Right cardiac atrium (tissue), 5 donors: ENCODE data around the gene GALR1. TPM values are rescaled to one million over a fixed set of nuclear protein-coding genes. Genes with fewer than 3 reads are reported as not detected.

ENCODE experiments used
- ATAC-seq, 2 donors: fragments of 200-7000 bp; cut with Tn5 transposase; one replicate each; pipeline versions ENCODE4 v1.8.0 to v1.9.1; 2020; ENCODE audit warnings: moderate library complexity in 2 of 2, mild to moderate bottlenecking in 1 of 2
- DNase-seq, 3 donors: peaks; one replicate each; pipeline ENCODE4 v3.0.0-alpha.2; 2020
- H3K27ac ChIP-seq: one replicate; pipeline ENCODE4 v1.5.1; 2013; ENCODE audit warnings: mild to moderate bottlenecking, low read length, control low read depth, moderate library complexity
- H3K27me3 ChIP-seq: one replicate; pipeline ENCODE4 v1.6.1; 2013; ENCODE audit not compliant: control insufficient read depth, insufficient read depth
- H3K4me1 ChIP-seq: one replicate; pipeline ENCODE4 v1.6.1; 2013; ENCODE audit warnings: low read length; ENCODE audit not compliant: control insufficient read depth, insufficient read depth
- H3K4me3 ChIP-seq: one replicate; pipeline ENCODE4 v1.5.1; 2013; ENCODE audit warnings: low read length, control low read depth
- H3K9me3 ChIP-seq: one replicate; pipeline ENCODE4 v1.6.1; 2013; ENCODE audit warnings: low read length; ENCODE audit not compliant: control insufficient read depth
- WGBS: extraction: QIAGEN DNeasy Blood & Tissue Kit; methylation state at CpG from one replicate; pipeline ENCODE4 v1.1.7; 2013; 5-methylcytosine and 5-hydroxymethylcytosine counted together
- intact Hi-C, 4 donors: fragments of 100-400 bp; cut with DNase I; formaldehyde crosslinking; loops; one replicate each; pipeline versions ENCODE4 v1.11.0 to v1.14.0; 2022 to 2023
- long read RNA-seq, 4 donors: library from polyadenylated mRNA; unstranded; transcript quantifications; one replicate each; pipeline ENCODE4 v2.0.0, GENCODE V29; 2020 to 2021
- polyA plus RNA-seq: library from polyadenylated mRNA; stranded (reverse); fragments of 200-250 nt; gene quantifications from one replicate; pipeline ENCODE4 v1.2.3, GENCODE V29; 2013
- total RNA-seq, 4 donors: library from RNA; stranded (reverse); fragmentation: NEBNext Ultra II Directional; extraction: Animal tissue kit (Norgen Biotek cat#: 25700); gene quantifications; one replicate each; pipeline ENCODE4 v1.2.1, GENCODE V29; 2021
- donor health status: healthy with polysubstance abuse.
- donor health status: DM: no; HTN: yes; CAD: no.
- donor health status: DM: no; HTN: no; CAD: no.
- donor health status: DM: no; HTN: yes; CAD: no; lungs with severe emphysema.
- donor health status: DM: yes; HTN: yes; CAD: no.

Gene GALR1, protein sequence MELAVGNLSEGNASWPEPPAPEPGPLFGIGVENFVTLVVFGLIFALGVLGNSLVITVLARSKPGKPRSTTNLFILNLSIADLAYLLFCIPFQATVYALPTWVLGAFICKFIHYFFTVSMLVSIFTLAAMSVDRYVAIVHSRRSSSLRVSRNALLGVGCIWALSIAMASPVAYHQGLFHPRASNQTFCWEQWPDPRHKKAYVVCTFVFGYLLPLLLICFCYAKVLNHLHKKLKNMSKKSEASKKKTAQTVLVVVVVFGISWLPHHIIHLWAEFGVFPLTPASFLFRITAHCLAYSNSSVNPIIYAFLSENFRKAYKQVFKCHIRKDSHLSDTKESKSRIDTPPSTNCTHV
- total RNA-seq, result under 1 TPM in 1 of 4 donors, not detected in 3; 0.03 TPM
- 0.02 TPM for polyA plus RNA-seq
- long read RNA-seq, donor 1, result 0 reads
- long read RNA-seq, donor 2, result 0 reads
- long read RNA-seq, donor 3, partial matches to known transcripts, result 0 of 1 reads
- long read RNA-seq, donor 3, other reads (novel, unspliced or antisense), result 1 of 1 reads
- long read RNA-seq, donor 4, result 0 reads

DNA sequence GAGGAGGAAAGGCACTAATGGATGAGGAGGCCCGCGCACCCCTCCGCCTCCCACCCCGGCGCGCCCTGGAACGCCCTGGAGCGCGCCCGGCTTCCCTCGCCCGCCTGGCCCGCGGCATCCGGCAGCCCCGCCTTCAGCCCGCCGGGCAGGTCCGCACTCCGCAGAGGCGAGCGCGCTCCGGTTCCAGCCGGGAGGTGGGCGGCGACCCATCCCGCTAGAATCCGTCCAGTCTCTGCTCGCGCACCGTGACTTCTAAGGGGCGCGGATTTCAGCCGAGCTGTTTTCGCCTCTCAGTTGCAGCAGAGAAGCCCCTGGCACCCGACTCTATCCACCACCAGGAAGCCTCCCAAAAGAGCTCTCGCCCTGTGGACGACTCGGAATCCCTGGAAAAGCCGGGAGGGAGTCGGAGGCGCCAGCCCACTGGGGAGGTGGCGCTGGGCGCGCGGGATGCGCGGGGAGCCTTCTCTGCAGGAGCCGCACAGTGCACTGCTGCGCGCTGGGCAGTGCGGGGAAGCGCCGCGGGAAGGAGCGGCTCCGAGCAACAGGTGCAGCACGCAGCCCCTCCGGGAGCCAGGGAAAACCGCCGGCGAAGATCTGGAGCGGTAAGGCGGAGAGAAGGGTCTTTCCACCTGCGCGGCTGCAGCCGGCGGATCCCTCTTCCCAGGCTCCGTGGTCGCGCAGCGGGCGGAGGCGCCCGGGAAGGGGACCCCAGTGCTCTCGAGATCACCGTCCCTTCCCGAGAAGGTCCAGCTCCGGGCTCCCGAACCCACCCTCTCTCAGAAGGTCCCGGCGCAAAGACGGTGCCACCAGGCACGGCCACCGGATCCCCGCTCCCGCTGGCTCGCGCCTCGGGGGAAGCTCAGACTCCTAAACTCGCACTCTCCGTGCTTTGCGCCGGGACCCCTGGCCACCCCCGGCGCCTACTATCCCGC is at the start of gene GALR1:
GALR1 (plus strand) TSS at position 280 of the 932 bp plus-strand sequence. CDS start 701 bp downstream, outside the sequence.
- Histone ChIP-seq H3K27me3 (no peaks in the 10 kb centered on the region), H3K4me3 (peak within 1 kb of the TSS; percentile 14), H3K4me1 (no peaks in the 10 kb centered on the region), H3K9me3 (peaks cover 3% of the 10 kb centered on the region), H3K27ac (no peak within 1 kb of the TSS)
- ATAC-seq (no peak), DNase-seq (no peak)
- intact Hi-C loops, result no loop called here
- WGBS, result 1% methylated on average over 97 of the region's 98 CpGs

DNA sequence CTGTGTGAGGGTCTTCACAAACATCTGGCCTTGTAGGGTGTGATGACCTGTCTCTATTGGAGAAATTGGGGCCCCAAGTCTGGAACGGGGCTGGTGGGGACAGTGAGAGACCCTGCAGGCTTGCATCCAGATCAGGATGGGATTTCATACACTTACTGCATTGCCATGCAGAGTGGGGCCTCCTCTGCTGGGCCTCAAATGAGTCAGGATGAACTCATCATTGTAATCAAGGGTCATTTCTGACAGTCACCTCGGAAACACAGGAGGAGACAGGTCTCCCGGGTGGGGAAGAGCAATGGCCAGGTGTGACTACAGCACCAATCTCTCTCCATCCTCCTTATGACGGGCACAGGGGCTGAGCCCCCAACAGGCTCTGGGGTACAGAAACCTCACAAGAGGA is 48.1 kb upstream of the GALR1 start:
- intact Hi-C loops, result loop anchor here in 2 of 4 donors (10.0 kb wide), 3 partner anchors 57 to 147 kb away; partner anchors contain the start of gene MBP (in 1 of the 2)
- Histone ChIP-seq H3K4me3 (no peak overlapping the region), H3K9me3 (no peaks in the 10 kb centered on the region), H3K27me3 (no peaks in the 10 kb centered on the region), H3K27ac (no peak overlapping the region), H3K4me1 (no peaks in the 10 kb centered on the region)
- no peak for DNase-seq
- no peak for ATAC-seq
- WGBS, result 87% methylated on average over 4 of the region's 4 CpGs

DNA sequence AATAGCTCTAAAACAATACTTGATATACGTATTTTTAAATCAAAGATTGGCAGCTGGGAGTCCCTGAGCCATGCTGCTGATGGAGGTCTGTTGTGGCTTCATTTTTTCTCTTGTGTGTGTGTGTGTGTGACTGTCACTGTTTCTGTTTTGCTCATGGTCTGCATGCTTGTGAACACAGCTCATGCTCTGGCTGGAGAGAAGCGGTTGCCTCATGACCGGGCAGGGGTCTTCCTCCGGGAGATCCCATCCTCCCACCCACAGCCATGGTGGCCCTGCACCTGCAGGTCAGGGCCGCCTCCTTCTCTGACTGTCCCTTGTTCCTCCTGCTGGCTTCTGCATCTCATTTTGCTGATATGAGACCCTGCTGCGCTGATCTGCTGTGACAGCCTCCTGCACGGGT is 47.3 kb upstream of the GALR1 start:
- intact Hi-C loops, result loop anchor here in 2 of 4 donors (10.0 kb wide), 3 partner anchors 58 to 148 kb away; partner anchors contain the start of gene MBP (in 1 of the 2)
- Histone ChIP-seq H3K4me3 (no peak overlapping the region), H3K27ac (no peak overlapping the region), H3K4me1 (no peaks in the 10 kb centered on the region), H3K27me3 (no peaks in the 10 kb centered on the region), H3K9me3 (no peaks in the 10 kb centered on the region)
- 86% methylated on average over 7 of the region's 7 CpGs for WGBS
- DNase-seq (no peak), ATAC-seq (no peak)

DNA sequence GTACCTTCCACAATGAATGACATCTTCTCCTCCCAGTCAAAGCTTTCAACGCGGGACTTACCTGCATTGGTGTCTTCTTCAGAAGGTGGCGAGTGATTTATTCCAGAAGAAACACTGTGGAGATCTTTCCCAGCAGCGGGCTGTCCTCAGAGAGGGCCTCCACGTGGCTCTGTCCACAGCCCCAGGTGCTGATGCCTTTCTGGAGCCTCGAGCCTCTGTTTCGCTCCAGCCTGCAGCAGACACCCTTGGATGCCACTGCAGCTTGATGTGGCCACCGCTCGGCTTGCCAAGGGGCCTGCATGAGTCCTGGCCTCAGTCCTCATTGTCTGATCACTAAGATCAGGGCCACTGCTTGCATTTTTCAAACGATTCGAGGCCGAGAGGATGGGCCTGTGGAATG is 46.6 kb upstream of the GALR1 start:
- ATAC-seq (no peak), DNase-seq (no peak)
- Histone ChIP-seq H3K27ac (no peak overlapping the region), H3K4me1 (no peaks in the 10 kb centered on the region), H3K9me3 (no peaks in the 10 kb centered on the region), H3K4me3 (no peak overlapping the region), H3K27me3 (no peaks in the 10 kb centered on the region)
- intact Hi-C loops, result loop anchor here in 2 of 4 donors (10.0 kb wide), 3 partner anchors 58 to 148 kb away; partner anchors contain the start of gene MBP (in 1 of the 2)
- WGBS, result 61% methylated on average over 12 of the region's 12 CpGs

DNA sequence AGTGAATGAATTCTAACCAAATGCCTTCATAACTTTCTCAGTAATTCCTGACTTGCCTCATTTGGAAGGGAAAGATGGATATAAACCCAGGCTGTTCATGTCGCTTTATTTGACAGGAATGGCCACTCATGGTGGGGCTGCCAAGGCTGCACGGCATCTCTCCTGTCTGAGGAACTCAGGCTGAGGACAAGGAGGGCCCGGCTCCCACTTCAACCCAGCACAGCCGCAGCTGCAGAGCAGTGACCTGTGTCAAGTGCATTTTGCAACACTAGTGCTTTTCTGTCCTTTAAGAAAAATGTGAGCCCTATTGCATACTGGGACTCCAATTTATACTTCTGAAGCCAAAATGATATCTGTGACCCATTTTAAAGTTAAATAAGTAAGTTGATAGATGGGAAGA is 45.8 kb upstream of the GALR1 start:
- H3K9me3 ChIP-seq, result no peaks in the 10 kb centered on the region
- 76% methylated on average over 4 of the region's 4 CpGs for WGBS
- H3K27me3 ChIP-seq, result no peaks in the 10 kb centered on the region
- no peak for ATAC-seq
- H3K4me3 ChIP-seq, result no peak overlapping the region
- intact Hi-C loops, result loop anchor here in 2 of 4 donors (10.0 kb wide), 3 partner anchors 59 to 149 kb away; partner anchors contain the start of gene MBP (in 1 of the 2)
- no peak for DNase-seq
- no peaks in the 10 kb centered on the region for H3K4me1 ChIP-seq
- H3K27ac ChIP-seq, result no peak overlapping the region

DNA sequence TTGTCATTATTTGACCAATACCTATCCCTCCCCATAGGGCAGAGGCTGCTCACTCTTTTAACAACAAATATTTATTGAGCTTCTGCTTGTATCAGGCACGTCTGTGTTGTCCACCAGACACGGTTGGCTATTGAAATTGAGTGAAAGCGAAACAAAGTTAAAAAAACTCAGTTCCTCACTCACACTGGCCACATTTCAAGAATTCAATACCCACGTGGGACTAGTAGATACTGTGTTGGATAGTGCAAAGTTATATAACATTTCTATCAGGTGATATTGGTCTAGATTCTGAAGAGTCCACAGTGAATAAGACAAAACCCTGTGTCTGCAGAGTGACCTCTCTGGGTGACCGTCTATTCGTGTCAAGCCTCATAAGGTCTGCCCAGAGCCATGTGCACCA is 43.9 kb upstream of the GALR1 start:
- ATAC-seq (no peak), DNase-seq (no peak)
- H3K9me3 ChIP-seq, result no peaks in the 10 kb centered on the region
- intact Hi-C loops, result loop anchor here in 2 of 4 donors (10.0 kb wide), 3 partner anchors 61 to 151 kb away; partner anchors contain the start of gene MBP (in 1 of the 2)
- no peak overlapping the region for H3K27ac ChIP-seq
- no peaks in the 10 kb centered on the region for H3K27me3 ChIP-seq
- no peaks in the 10 kb centered on the region for H3K4me1 ChIP-seq
- H3K4me3 ChIP-seq, result no peak overlapping the region
- WGBS, result 67% methylated on average over 6 of the region's 6 CpGs

DNA sequence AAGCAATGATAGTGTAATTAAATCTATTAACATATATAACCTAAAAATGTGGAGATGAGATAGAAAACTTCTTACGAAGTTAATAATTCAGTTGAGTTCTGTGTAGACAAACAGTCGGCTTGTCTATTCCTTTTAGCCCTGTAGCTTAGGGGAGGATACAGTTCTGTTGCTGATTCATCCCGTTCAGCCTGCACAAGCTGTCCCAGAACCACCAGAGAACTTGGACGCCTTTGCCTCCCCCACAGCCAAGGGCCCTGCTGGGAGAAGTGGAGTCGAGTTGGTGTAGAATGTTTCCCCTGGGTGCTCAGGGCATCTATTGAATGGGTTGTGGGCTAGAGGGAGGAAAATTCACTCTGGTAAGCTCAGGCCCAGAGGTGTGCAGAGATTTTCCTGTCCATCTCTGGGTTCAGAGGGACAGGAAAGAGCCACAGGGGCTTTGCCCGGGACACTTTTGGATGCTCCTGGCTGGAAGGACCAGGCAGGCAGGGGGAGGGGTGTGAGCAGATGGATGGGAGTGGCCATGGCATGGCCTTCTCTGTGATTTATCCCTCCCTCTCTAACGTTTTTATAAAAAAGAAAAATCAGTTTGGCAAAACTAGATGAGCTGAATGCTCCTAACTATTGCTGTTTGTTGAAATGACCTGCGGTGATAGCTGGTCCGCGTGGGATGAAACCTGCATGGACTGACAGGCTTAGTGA is 42.8 kb upstream of the GALR1 start:
- ATAC-seq (peak; percentile 88 to 91), DNase-seq (peak; percentile 70 to 88 (median 76))

DNA sequence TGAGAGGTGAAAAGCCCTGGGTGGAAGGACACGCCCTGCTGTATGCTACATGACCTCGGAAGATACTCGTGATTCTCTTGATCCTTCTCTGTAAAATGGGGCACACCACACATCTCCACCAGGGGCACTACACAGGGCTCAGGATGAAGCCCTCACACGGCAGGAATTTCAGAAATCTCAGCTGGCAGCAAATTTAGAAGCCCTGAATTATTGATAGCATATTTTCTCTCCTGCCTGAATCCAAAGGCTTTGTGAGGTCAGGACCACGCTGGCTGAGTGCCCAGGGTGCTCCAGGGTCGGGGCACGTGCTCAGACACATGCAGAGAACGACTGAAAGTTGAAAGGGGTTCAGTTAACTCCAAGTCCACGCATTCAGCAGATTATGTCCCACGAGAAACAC is 42.1 kb upstream of the GALR1 start:
- H3K4me3 ChIP-seq, result no peak overlapping the region
- no peaks in the 10 kb centered on the region for H3K9me3 ChIP-seq
- intact Hi-C loops, result loop anchor here in 2 of 4 donors (10.0 kb wide), 3 partner anchors 63 to 153 kb away; partner anchors contain the start of gene MBP (in 1 of the 2)
- ATAC-seq (peak; percentile 48 to 76), DNase-seq (peak; percentile 70 to 89 (median 88))
- H3K4me1 ChIP-seq, result no peaks in the 10 kb centered on the region
- H3K27me3 ChIP-seq, result no peaks in the 10 kb centered on the region
- WGBS, result 20% methylated on average over 10 of the region's 10 CpGs
- no peak overlapping the region for H3K27ac ChIP-seq

More for the DNA sequence above, 42.8 kb upstream of the GALR1 start:
- Histone ChIP-seq H3K4me1 (no peaks in the 10 kb centered on the region), H3K4me3 (no peak overlapping the region), H3K9me3 (no peaks in the 10 kb centered on the region), H3K27ac (peak overlapping the region; percentile 70), H3K27me3 (no peaks in the 10 kb centered on the region)
- intact Hi-C loops, result loop anchor here in 2 of 4 donors (10.0 kb wide), 3 partner anchors 62 to 152 kb away; partner anchors contain the start of gene MBP (in 1 of the 2)
- 64% methylated on average over 10 of the region's 10 CpGs for WGBS

DNA sequence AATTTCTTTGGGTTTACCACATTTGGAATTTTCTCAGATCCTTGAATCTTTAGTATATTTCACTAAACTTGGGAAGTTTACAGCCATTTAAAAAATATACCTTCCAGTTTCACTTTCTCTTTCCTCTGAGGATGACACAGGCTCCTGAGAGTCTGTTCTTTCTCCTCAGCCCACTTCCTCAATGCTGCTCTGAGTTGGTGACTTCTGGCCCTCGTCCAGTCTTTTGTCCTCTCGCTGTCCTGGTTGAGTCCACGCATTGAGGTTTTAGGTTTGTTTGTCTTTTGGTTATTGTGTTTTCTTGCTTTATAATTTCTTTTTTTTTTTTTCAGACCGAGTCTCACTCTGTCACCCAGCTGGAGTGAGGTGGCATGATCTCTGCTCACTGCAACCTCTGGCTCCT is 40.7 kb upstream of the GALR1 start:
- Histone ChIP-seq H3K9me3 (no peaks in the 10 kb centered on the region), H3K27me3 (no peaks in the 10 kb centered on the region), H3K27ac (no peak overlapping the region), H3K4me3 (no peak overlapping the region), H3K4me1 (no peaks in the 10 kb centered on the region)
- WGBS, result 55% methylated on average over 4 of the region's 4 CpGs
- intact Hi-C loops, result loop anchor here in 2 of 4 donors (10.0 kb wide), 3 partner anchors 64 to 154 kb away; partner anchors contain the start of gene MBP (in 1 of the 2)
- DNase-seq (peak; percentile 51 to 78 (median 64)), ATAC-seq (peak in 1 of 2 donors; percentile 72)

DNA sequence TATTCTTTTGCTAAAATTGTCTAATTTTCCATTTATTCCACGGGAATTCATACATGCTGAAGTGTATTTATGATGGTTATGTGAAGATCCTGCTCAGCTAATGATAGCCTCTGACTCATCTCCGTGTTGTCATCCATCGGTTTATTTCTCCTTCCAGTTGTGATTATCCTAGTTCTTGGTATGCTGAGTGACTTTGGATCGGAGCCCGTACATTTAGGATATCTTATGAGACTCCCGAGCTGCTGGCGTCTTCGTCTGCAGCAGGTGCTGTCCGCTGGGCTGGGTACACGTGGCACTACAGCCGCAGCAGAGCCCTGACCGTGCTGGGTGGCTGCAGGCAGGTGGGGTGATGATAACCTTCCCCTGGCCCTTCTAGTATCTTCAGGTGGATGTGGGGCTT is 40.1 kb upstream of the GALR1 start:
- 92% methylated on average over 12 of the region's 12 CpGs for WGBS
- intact Hi-C loops, result loop anchor here in 2 of 4 donors (10.0 kb wide), 3 partner anchors 65 to 155 kb away; partner anchors contain the start of gene MBP (in 1 of the 2)
- DNase-seq, result peak in 1 of 3 donors; percentile 41
- no peak for ATAC-seq
- H3K4me3 ChIP-seq, result no peak overlapping the region
- no peaks in the 10 kb centered on the region for H3K4me1 ChIP-seq
- no peak overlapping the region for H3K27ac ChIP-seq
- no peaks in the 10 kb centered on the region for H3K27me3 ChIP-seq
- H3K9me3 ChIP-seq, result no peaks in the 10 kb centered on the region
